NB4 (cell line): ENCODE measurements around the gene SPNS2.

Experiments used
- DNase-seq: peaks from one replicate; pipeline ENCODE4 v3.0.0; 2010; ENCODE audit warnings: low read depth
- H3K4me3 ChIP-seq: one replicate; pipeline ENCODE4 v1.5.1; 2011; ENCODE audit warnings: mild to moderate bottlenecking, low read depth, low read length, moderate library complexity
- MAX ChIP-seq: IDR thresholded peaks from 2 replicates; pipeline ENCODE4 v1.6.1; 2011; ENCODE audit warnings: low read depth, low read length
- MYC ChIP-seq: IDR thresholded peaks from 2 replicates; pipeline ENCODE4 v1.6.1; 2011; ENCODE audit warnings: low read depth, low read length
- POLR2A ChIP-seq: IDR thresholded peaks from 2 replicates; pipeline ENCODE4 v1.6.1; 2011; ENCODE audit warnings: mild to moderate bottlenecking; ENCODE audit not compliant: insufficient read length; ENCODE audit errors: extremely low read depth
- TF ChIP-seq, protein P1 (sequence below): IDR thresholded peaks from one replicate; pipeline ENCODE4 v1.5.1; 2012; ENCODE audit warnings: low read depth, low read length

Gene SPNS2

GRCh38 chr17:4525691-4526397 is 27.2 kb downstream of the SPNS2 start:
- no peak overlapping the region for H3K4me3 ChIP-seq
- DNase-seq, result no peak
- no peak for TF ChIP-seq POLR2A
- TF ChIP-seq, protein P1, sequence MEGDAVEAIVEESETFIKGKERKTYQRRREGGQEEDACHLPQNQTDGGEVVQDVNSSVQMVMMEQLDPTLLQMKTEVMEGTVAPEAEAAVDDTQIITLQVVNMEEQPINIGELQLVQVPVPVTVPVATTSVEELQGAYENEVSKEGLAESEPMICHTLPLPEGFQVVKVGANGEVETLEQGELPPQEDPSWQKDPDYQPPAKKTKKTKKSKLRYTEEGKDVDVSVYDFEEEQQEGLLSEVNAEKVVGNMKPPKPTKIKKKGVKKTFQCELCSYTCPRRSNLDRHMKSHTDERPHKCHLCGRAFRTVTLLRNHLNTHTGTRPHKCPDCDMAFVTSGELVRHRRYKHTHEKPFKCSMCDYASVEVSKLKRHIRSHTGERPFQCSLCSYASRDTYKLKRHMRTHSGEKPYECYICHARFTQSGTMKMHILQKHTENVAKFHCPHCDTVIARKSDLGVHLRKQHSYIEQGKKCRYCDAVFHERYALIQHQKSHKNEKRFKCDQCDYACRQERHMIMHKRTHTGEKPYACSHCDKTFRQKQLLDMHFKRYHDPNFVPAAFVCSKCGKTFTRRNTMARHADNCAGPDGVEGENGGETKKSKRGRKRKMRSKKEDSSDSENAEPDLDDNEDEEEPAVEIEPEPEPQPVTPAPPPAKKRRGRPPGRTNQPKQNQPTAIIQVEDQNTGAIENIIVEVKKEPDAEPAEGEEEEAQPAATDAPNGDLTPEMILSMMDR, result no peak
- no peak for TF ChIP-seq MAX
- TF ChIP-seq MYC, result no peak

DNA sequence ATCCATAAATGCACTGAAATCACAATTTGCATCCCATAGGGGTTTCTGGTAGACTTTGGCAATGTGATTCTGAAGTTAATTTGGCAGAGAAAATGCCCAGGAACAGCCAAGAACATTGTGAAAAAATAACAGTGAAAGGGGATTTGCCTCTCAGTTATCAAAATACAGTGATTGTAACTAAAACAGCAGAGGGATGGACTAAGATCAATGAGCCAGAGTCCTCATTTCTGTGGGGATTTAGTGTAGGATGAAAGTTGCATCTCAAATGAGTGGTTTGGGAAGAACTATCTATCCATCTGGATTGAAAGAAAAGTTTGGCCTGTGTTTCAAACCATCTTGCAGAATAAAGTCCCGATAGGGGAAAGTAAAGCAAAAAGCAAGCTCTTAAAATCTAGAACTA is 28.5 kb downstream of the SPNS2 start:
- TF ChIP-seq, protein P1, result no peak
- no peak for TF ChIP-seq POLR2A
- TF ChIP-seq MAX, result no peak
- TF ChIP-seq MYC, result no peak
- DNase-seq, result no peak
- no peak overlapping the region for H3K4me3 ChIP-seq

GRCh38 chr17:4527566-4528125 is 29.0 kb downstream of the SPNS2 start:
- DNase-seq, result no peak
- H3K4me3 ChIP-seq, result no peak overlapping the region
- no peak for TF ChIP-seq MAX
- TF ChIP-seq MYC, result no peak
- no peak for TF ChIP-seq POLR2A
- TF ChIP-seq, protein P1, result no peak

DNA sequence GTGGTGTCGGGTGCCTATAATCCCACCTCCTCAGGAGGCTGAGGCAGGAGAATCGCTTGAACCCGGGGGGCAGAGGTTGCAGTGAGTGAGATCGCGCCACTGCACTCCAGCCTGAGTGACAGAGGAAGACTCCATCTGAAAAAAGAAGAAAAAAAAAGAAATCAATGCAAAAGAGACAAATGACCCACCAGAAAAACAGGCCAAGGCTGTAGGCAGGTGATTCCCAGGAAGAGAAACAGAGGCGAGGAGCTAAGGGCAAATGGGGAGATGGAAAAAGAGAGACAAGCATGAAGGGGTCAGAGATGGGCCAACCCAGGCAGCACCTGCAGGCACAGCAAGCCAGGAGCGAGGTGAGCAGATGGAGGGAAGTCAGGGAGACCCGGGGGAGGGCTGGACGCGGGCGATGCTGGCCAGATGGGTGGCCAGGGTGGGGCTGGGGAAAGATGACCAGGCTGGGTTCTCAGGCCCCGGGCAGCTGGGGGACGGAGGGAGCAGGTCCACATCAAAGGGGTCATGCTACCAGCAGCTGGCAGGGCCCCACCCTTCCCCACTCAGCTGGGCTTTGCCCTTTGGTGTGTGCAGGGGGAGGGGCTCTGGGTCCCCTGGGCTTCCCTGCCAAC is 31.0 kb downstream of the SPNS2 start:
- TF ChIP-seq, protein P1, result no peak
- no peak for TF ChIP-seq POLR2A
- no peak for TF ChIP-seq MAX
- TF ChIP-seq MYC, result no peak
- no peak for DNase-seq
- H3K4me3 ChIP-seq, result no peak overlapping the region

DNA sequence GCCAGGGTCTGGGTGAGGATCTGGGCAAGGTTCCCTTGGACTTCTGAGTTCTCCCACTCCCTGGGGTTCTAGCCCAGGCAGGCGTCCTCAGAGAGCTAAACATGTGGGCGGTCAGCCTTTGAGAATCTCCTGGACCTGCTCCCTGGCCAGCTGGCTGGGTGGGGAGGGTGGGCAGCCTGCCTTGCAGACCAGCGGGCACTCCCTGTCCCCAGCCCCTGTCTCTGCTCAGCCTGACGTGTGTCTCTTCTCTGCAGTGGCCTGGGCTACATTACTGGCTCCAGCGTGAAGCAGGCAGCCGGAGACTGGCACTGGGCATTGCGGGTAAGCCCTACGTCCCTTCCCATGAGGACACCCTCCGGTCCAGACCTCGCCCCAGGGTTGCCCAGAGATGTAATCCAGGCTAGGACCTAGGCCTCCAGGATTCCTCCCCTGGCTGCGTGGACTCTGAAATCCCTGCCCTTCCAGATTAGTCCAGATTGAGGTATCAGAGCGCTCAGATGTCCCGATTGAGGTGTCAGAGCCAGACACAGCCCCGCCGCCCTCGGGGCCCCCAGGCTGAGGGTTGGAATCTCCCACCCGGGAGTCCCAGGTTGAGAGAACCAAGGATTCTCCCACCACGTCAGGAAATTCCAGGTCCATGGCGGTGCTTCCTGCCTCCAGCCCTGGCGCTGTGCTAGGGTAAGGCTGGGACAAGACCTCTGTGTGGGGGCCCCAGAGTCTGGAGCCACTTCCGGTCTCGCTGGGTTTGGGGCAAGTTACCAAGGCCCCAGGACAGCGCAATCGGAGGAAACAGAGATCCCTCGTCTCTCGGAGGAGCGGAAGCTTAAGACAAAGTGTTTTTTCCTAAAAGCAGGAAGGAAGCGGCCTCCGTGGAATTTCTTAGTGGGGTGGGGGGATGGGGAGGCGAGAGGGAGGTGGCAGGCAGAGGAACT is 32.4 kb downstream of the SPNS2 start:
- no peak for DNase-seq
- no peak for TF ChIP-seq MYC
- no peak for TF ChIP-seq POLR2A
- TF ChIP-seq MAX, result no peak
- TF ChIP-seq, protein P1, result no peak
- no peak overlapping the region for H3K4me3 ChIP-seq
